ENCODE results near the gene PLD4. TPM values are rescaled to one million over a fixed set of nuclear protein-coding genes. Genes with fewer than 3 reads are reported as not detected.

Gene PLD4
- total and polyA plus RNA-seq, 2 experiments from 2014 or later = not detected

- TF ChIP-seq REST (IDR thresholded peaks at IDR 0.05; ENCODE audit: unreplicated experiment) (no peak), NANOG (IDR thresholded peaks at IDR 0.05; ENCODE audit: borderline replicate concordance) (no peak), CTCF (conservative IDR thresholded peaks at IDR 0.05; ENCODE audit: low read depth in 2 of 2) (no peak), ZNF331 (CRISPR knock-in tag; IDR thresholded peaks at IDR 0.05; ENCODE audit: low read depth) (no peak)
Measured at GRCh38 chr14:104935026-104935650, 10.5 kb downstream of the PLD4 start (continued).

GRCh38 chr14:104935955-104936354 lies 11.3 kb downstream of the PLD4 start:
- H3K79me2 ChIP-seq (replicated peaks; ENCODE audit: insufficient read depth) = no peaks in the 10 kb centered on the region
- no peak overlapping the region for H3K27ac ChIP-seq (ENCODE audit: low read depth)
- peaks cover 4% of the 10 kb centered on the region; the same call in 1 of the 3 replicates for H3K9me3 Mint-ChIP-seq
- H3K4me1 ChIP-seq (ENCODE audit: insufficient read depth) = peaks cover 3% of the 10 kb centered on the region; the same call in 1 of the 2 replicates
- H4K20me1 ChIP-seq (replicated peaks; ENCODE audit: insufficient read depth) = no peaks in the 10 kb centered on the region
- no peaks in the 10 kb centered on the region for H3K9me2 ChIP-seq (ENCODE audit: insufficient read depth)
- H3K27ac Mint-ChIP-seq = no peak overlapping the region
- peaks cover 66% of the 10 kb centered on the region for H3K27me3 ChIP-seq (ENCODE audit: insufficient read depth)
- no peaks in the 10 kb centered on the region for H3K36me3 ChIP-seq (ENCODE audit: insufficient read depth)
- ATAC-seq (no peak), DNase-seq (ENCODE audit: low spot score) (no peak)
- H3K4me3 Mint-ChIP-seq = no peak overlapping the region
- no peak overlapping the region for H2AFZ ChIP-seq
- H3K27me3 Mint-ChIP-seq (ENCODE audit: insufficient read depth, low read depth, poor library complexity) = peaks cover 64% of the 10 kb centered on the region
- no peaks in the 10 kb centered on the region for H3F3A ChIP-seq (replicated peaks; ENCODE audit: low read depth)
- H3K4me2 ChIP-seq = no peak overlapping the region
- peaks cover 3% of the 10 kb centered on the region; the same call in 1 of the 3 replicates for H3K36me3 Mint-ChIP-seq (ENCODE audit: low read depth)
- no peak overlapping the region for H3K4me3 ChIP-seq
- H3K4me1 Mint-ChIP-seq = no peaks in the 10 kb centered on the region; the same call in 2 of the 3 replicates
- no peak for TF ChIP-seq JUNB (IDR thresholded peaks at IDR 0.05; ENCODE audit: unreplicated experiment)
- no peak for TF ChIP-seq ZNF114 (CRISPR knock-in tag; IDR thresholded peaks at IDR 0.05)
- no peak for TF ChIP-seq ZNF462 (CRISPR knock-in tag; IDR thresholded peaks at IDR 0.05)
- no peak for TF ChIP-seq ZNF331 (CRISPR knock-in tag; IDR thresholded peaks at IDR 0.05; ENCODE audit: low read depth)
- no peak for TF ChIP-seq NANOG (IDR thresholded peaks at IDR 0.05; ENCODE audit: borderline replicate concordance)
- no peak for TF ChIP-seq EZH2phosphoT487 (IDR thresholded peaks at IDR 0.05; ENCODE audit: unreplicated experiment)
- TF ChIP-seq CREB1 (CRISPR knock-in tag; IDR thresholded peaks at IDR 0.05; ENCODE audit: low read depth) = no peak
- TF ChIP-seq EZH2 (IDR thresholded peaks at IDR 0.05; ENCODE audit: low read depth, unreplicated experiment) = no peak
